Activated effector memory CD4-positive, alpha-beta T cell treated with Interleukin-2 at 50 U/mL for 16 hours (primary cell): ENCODE results near the gene CCL1.

Experiments
- DNase-seq: peaks from one replicate; pipeline ENCODE4 v3.0.0-alpha.2; 2020

CCL1 gene

GRCh38 chr17:34363183-34363661, at the start of gene CCL1:
Gene CCL1, minus strand, starts transcription at chr17:34363233. Its CDS starts 72 bp downstream, at chr17:34363161.
- DNase-seq: no peak

DNA sequence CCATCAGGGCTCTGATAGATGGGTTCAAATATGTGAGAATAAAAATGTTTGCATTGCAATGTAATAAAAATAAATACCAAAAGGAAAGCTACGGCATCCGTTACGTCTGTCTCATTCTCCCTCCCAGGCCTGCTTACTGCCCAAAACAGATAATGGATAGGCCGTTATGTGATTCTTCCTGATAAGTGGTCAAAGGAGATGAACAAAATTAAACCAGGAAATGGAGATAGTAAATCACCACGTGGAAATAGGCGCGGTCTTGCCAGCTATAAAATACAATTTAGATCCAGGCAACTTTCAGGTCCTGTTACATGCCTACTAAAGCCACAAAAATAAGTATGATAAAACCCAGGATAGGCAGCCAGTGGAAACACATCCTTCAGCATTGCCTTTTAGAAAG, 49.5 kb upstream of the CCL1 start:
- no peak for DNase-seq

DNA sequence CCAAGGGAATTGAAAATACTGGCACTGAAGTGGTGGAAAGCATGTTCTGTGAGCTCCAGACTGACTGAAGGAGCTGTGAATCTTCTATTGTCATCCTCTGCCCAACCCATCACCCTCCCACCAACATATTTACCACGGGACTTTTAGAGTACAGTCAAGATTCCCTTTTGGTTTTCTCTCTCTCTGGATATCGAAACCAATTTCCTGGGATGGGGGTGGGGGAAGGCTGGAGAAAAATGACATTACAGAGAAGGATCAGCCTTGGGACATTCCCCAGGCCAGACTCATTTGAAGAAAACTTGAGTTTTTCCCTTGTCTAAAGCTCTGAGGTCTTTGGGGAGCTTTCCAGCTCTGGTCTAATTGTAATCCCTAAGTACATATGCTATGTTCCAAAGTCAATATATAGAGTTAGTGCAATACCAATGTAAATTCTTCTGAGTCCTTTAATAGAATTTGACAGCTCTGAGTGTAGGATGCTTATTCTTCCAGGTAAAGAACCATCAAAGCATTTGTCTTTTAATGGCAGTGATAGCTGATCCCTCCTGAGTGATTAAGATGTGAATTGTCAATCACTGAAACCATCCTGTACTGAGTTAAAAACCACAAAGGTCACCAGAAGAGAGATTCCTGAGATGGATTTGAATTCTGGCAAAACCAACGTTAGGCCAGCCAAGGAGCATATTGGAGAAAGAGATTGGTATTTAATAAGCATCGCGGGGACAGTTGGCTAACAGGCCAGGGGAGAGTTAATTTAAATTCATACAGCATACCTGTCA, 48.8 kb upstream of the CCL1 start:
- DNase-seq: no peak

DNA sequence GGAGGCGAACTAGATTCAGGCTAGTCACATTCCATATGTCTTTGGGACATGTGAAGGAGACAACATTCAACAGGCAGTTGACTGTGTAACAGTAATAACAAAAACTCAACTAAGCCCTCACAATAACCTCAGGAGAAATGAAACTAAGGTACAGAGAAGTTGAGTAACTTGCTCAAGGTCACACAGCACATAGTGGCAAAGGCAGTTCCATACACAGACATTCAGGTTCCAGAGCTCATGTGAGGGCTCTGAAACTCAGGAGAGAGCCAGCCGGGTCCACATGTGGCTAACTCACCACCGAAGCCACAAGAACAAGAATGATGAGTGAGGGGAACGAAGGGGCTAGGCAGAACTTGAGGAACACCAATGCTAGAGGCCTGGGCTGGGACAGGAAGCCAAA, 46.3 kb upstream of the CCL1 start:
- DNase-seq: no peak

- DNase-seq: no peak
Measured at GRCh38 chr17:34408439-34408838, 45.4 kb upstream of the CCL1 start.

- no peak for DNase-seq
Measured at GRCh38 chr17:34406226-34406625, 43.2 kb upstream of the CCL1 start.

DNA sequence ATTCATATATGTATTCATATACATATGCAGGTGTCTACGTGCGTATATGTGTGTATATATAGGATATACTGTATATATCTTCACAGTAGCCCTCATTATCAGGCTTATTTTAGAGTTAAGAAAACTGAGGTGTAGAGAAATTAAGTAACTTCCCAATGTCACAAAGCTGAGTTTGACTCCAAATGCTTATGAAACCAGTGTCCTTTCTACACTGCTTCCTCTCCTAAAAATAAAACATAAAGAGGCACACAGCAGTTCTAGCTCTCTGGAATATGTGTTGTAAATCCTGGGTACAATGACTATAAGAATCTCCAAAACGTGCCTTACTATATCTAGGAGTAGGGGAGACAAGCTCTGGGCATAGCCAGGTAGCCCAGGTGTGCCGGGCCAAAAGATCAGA, 40.0 kb upstream of the CCL1 start:
- DNase-seq: no peak

- no peak for DNase-seq
Measured at GRCh38 chr17:34401165-34401564, 38.1 kb upstream of the CCL1 start.

GRCh38 chr17:34400301-34400931, 37.4 kb upstream of the CCL1 start:
- DNase-seq: no peak

- no peak for DNase-seq
Measured at GRCh38 chr17:34399725-34400124, 36.7 kb upstream of the CCL1 start.

GRCh38 chr17:34398990-34399389, 36.0 kb upstream of the CCL1 start:
- DNase-seq: no peak

GRCh38 chr17:34397265-34397664, 34.2 kb upstream of the CCL1 start:
- no peak for DNase-seq

- DNase-seq: no peak
Measured at GRCh38 chr17:34393401-34393800, 30.4 kb upstream of the CCL1 start.

- DNase-seq: no peak
Measured at GRCh38 chr17:34391241-34391640, 28.2 kb upstream of the CCL1 start.

GRCh38 chr17:34390649-34391048, 27.6 kb upstream of the CCL1 start:
- DNase-seq: no peak

GRCh38 chr17:34389126-34389750, 26.2 kb upstream of the CCL1 start:
- no peak for DNase-seq

- no peak for DNase-seq
Measured at GRCh38 chr17:34387566-34387965, 24.5 kb upstream of the CCL1 start.

GRCh38 chr17:34386697-34387550, 23.9 kb upstream of the CCL1 start:
- no peak for DNase-seq

DNA sequence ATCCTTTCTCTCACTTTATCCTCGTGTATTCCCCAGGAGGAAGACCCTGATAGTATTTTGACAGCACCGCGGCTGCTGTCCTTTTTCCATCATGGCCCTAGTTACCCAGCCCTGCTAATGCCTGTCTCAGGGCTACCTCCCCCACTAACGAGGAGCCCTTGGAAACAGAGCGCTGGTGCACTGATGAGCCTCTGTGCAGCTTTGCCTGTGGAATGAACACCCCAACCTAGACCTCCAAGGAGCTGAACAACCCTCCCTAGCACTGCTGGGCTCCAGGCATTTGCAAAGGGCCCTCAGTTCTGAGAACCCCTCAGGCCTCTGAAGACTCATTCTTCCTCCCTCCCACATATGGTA, 23.3 kb upstream of the CCL1 start:
- no peak for DNase-seq

- no peak for DNase-seq
Measured at GRCh38 chr17:34384822-34385605, 22.0 kb upstream of the CCL1 start.

GRCh38 chr17:34384271-34384670, 21.2 kb upstream of the CCL1 start:
- DNase-seq: no peak

DNA sequence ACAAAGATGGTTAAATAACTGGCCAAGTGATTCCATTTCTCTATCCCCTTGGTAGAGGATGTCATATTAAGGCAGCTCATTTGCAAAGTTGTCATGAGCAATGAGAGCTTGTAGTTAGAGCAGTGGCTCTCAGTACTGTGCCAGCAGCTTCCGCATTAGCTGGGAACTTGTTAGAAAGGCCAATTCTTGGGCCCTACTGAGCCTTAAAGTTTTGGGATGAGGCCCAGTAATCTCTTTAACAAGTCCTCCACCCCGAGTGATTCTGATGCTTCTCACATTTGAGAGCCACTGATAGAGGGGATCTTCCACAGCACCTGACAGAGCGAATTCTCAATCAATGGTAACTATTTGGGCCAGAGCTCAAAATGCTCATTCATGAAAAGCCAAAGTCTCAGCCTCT, 20.2 kb upstream of the CCL1 start:
- DNase-seq: no peak
